Raji (cell line): Measurements from ENCODE around the gene BEND7.

ENCODE experiments used
- POLR2A ChIP-seq: IDR thresholded peaks from 2 replicates; pipeline ENCODE4 v1.6.1; 2011; ENCODE audit warnings: low read depth, low read length, control low read depth; ENCODE audit not compliant: insufficient read depth

The BEND7 gene

GRCh38 chr10:13502380-13502779 lies 26.4 kb downstream of the BEND7 start:
- TF ChIP-seq POLR2A: no peak

- no peak for TF ChIP-seq POLR2A
These were observed 28.6 kb downstream of the BEND7 start for GRCh38 chr10:13500201-13500600.

DNA sequence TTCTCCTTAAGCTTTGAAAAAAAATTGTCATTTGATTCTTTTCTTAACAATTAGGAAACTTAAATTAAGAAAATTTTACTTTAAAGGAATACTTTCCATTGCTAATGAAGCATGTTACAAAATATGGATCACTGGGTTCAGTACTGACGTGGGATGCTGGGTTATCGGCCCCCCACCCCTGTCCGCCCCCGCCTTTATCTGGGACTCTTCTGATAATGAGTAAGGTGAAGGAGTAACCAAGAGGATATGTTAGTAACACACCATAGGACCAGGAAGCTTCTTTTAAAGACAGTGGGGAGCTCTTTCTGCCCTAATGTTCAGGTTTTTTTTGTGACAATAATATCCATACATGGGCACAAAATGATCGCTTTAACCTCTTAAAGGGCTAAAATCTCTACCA lies 29.7 kb downstream of the BEND7 start:
- no peak for TF ChIP-seq POLR2A

DNA sequence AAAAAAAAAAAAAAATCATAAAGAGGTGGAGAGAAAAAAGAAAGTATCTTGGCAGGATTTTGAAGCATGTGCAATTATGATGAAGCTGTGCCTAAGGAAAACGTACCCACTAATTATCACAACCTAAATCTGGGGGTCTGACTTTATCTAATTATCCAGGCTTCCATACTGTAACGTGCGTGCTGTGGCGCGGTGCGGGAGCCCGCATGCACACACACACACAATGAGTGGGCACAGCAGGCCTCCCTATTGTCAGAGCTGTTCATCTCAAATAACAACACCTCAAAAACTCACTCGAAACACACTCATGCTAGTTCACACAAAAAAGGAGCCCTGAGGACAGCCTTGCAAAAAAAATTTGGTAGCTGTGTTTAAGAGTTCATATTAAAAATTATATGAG lies 31.9 kb downstream of the BEND7 start:
- TF ChIP-seq POLR2A: no peak

DNA sequence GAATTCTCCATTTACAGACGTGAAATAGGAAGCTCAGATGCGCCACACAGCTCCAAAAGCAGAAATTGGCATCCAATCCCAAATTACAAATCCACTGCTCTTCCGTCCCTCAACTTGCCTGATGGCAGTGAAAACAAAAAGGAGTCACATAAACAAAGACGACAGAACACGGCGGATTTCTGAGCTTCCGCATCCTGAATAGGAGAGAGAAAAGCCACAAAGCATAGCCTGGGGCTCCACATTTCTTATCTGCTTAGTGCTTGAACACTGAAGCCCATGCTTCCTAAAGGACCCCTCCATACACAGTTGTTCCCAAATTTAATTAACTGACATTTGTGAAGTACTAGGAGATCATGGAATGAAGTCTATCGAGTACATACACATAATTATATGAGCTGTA lies 32.6 kb downstream of the BEND7 start:
- TF ChIP-seq POLR2A: no peak

- TF ChIP-seq POLR2A: no peak
These were observed 36.2 kb downstream of the BEND7 start for GRCh38 chr10:13492493-13493180.

DNA sequence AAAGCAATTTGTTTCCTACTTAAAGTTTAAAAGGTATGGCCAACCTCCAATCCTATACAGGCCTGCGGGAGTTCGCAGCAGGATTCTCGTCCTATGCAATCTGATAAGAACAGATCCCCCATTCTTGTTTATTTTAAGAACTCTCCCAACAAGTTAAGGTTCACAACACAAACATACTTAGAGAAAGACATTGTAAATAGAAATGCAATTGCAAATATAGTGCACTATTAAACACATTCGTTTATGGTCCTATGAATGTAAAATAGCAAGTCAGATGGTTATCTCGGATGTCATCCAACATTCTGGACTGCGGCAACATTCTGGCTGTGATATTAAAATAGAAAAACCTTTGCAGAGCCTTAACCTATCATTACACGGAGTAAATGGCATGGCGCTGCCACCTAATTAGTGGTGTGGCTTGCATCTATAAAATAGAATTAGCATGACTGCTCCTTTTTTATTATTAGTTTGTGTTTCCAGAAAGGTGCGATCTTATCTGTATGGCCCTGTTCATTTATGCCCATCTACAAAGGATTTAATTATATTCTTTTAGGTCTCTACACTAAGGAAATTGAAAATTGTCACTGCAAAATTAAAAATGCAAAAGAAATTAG lies 37.0 kb downstream of the BEND7 start:
- TF ChIP-seq POLR2A: no peak

DNA sequence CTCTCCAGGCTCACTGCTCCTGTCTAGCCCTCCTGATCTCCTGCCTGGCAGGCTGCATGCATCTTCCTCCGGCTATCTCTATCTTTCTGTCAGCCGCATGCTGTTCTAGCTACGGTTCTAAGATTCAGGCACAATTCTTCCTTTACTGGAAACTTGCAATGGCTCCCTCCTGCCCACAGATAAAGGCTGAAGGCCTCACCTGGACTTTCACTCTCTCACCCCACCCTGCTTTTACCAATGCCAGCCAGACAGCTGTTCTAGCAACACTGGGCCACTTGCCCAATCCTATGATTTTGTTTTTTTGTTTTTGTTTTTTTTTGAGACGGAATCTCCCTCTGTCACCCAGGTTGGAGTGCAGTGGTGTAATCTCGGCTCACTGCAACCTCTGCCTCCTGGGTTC lies 38.3 kb downstream of the BEND7 start:
- no peak for TF ChIP-seq POLR2A

DNA sequence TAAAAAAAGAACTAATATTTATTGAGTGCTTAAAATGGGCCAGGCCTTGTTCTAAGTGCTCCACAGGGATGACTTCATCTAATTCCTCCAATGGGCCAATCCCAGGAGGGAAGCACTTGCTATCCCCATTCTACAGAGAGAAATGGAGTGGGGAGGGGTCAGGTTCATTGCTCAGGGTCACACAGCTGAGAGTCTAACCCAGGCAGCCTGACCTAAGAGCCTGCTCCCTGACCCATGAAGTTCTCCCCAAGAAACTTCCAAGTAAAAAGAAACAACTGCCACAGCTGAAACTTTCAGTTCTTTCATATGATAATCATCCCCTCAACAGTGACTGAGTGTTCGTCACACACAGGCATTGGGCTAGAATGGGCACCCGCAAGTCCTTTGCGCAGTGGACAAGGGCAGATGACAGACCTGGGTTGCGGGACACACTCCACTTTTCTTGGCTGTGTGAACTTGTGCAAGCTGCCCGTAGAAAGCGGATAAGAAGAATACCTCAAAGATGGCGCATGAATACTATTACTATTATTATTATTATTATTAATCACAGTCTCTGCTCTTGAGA lies 39.7 kb downstream of the BEND7 start:
- TF ChIP-seq POLR2A: no peak

- TF ChIP-seq POLR2A: no peak
These were observed 43.2 kb downstream of the BEND7 start for GRCh38 chr10:13485623-13486022.

DNA sequence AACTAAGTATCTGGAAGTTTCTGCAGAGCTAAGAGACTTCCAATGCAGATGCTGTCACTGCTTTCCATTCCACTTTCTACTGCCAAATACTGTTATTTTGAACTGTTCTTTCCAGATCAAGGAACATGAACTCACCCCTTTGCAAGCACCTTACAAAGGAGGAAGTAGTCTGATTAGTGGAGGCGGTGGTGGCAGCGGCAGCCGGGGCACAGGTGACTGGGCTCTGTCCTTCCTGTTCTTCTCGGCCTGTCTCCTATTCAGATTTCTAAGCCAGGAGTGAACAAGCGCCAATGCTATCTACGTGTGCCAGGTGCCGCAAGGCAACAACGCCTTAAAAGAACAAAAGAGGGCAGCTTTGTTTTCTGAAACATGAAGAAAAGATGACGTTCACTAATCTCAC lies 44.9 kb downstream of the BEND7 start:
- no peak for TF ChIP-seq POLR2A

DNA sequence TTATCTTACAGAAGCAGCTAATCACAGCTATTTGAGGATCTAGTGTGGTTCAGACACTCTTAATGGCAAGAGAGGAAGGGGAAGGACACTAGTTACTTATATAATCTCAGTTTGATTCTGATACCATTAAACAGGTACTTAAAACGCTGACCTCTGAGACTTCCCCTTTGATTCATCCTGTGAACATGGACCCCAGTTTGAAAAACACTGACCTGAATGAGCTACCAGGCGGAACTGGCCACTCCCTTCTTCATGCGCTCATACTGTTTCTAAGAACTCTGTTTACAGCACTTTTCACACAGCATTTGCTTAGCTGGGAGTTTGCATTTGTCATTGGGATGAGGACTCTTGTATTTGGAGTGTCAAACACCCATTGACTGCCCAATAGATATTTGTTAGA lies 45.7 kb downstream of the BEND7 start:
- no peak for TF ChIP-seq POLR2A

- no peak for TF ChIP-seq POLR2A
These were observed 47.1 kb downstream of the BEND7 start for GRCh38 chr10:13481690-13482089.

GRCh38 chr10:13475124-13475523 lies 53.7 kb downstream of the BEND7 start:
- TF ChIP-seq POLR2A: no peak

DNA sequence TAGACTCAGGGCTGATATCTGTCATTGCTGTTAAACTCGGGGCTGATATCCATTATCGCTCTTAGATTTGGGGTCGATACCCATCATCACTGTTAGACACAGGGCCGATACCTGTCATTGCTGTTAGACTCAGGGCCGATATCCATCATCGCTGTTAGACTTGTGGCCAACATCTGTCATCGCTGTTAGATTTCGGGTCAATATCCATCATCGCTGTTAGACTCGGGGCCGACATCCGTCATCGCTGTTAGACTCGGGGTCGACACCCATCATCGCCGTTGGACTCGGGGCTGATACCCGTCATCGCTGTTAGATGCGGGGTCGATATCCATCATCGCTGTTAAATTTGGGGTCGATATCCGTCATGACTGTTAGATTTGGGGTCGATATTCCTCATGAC lies 54.8 kb downstream of the BEND7 start:
- no peak for TF ChIP-seq POLR2A

DNA sequence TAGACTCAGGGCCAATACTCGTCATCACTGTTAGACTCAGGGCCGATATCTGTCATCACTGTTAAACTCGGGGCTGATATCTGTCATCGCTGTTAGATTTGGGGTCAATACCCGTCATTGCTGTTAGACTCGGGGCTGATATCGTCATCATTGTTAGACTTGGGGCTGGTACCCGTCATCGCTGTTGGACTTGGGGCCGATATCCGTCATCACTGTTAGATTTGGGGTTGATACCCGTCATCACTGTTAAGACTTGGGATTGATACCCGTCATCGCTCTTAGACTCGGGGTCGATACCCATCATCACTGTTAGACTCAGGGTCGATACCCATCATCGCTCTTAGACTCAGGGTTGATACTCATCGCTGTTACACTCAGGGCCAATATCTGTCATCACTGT lies 56.5 kb downstream of the BEND7 start:
- TF ChIP-seq POLR2A: no peak

DNA sequence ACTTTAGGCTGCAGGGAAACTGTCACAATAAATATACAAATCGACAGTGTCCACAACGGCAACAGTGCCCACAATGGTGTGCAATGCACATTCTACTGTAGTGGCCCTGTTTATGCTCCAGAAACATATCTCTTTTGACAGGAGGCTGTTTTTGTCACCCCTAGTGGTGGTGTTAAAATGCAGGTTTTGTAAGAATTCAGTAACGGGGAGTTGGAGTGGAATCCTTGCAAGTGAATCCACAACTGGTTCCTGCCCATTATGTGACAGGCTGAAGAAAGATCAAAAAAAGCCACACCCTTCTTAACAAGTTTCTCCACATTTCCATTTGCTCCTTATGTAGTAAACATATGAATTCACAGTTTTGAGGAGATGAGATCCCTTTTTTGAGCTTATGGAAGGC lies 58.5 kb downstream of the BEND7 start:
- no peak for TF ChIP-seq POLR2A
